Gastroesophageal sphincter (tissue), 4 donors: ENCODE data around the gene HSD17B8. TPM values are rescaled to one million over a fixed set of nuclear protein-coding genes. Genes with fewer than 3 reads are reported as not detected.

Source experiments
- ATAC-seq: fragments of 150-250 bp; one replicate; pipeline ENCODE4 v1.9.1; 2016; ENCODE audit warnings: mild to moderate bottlenecking, moderate library complexity
- H3K27ac ChIP-seq, 4 donors: fragments of 200-600 bp; sonication (generic) in 3 of 4; 1 replicate in 3 of 4; 2 replicates in 1 of 4; pipeline ENCODE4 v1.5.1; 2016 to 2019
- H3K27me3 ChIP-seq: fragments of 200-600 bp; sonication (generic); one replicate; pipeline ENCODE4 v1.5.1; 2019
- H3K36me3 ChIP-seq, 2 donors: fragments of 200-600 bp; sonication (generic); one replicate each; pipeline ENCODE4 v1.5.1; 2019; ENCODE audit warnings: control low read depth in 1 of 2
- H3K4me1 ChIP-seq, 3 donors: fragments of 200-600 bp; sonication (generic); 1 replicate in 2 of 3; 2 replicates in 1 of 3; pipeline ENCODE4 v1.5.1; 2016 to 2019; ENCODE audit warnings: control low read depth in 2 of 3
- H3K4me3 ChIP-seq, 2 donors: fragments of 200-600 bp; sonication (generic); one replicate each; pipeline ENCODE4 v1.5.1; 2019; ENCODE audit warnings: mild to moderate bottlenecking in 1 of 2, moderate library complexity in 1 of 2
- H3K9me3 ChIP-seq, 3 donors: fragments of 200-600 bp; sonication (generic); one replicate each; pipeline ENCODE4 v1.5.1; 2017 to 2019; ENCODE audit warnings: control low read depth in 2 of 3
- EP300 ChIP-seq: sonication (generic); formaldehyde crosslinking; IDR thresholded peaks from one replicate; pipeline ENCODE4 v1.6.1; 2017; ENCODE audit warnings: antibody characterized with exemption, mild to moderate bottlenecking
- POLR2A ChIP-seq, 2 donors: fragments of 450-650 bp; IDR thresholded peaks; one replicate each; pipeline ENCODE4 v1.6.1; 2017; ENCODE audit warnings: antibody characterized with exemption in 2 of 2, mild to moderate bottlenecking in 2 of 2, moderate library complexity in 1 of 2
- POLR2AphosphoS5 ChIP-seq: sonication (generic); formaldehyde crosslinking; IDR thresholded peaks from one replicate; pipeline ENCODE4 v1.6.1; 2017; ENCODE audit warnings: antibody characterized with exemption
- WGBS, 2 donors: methylation state at CpG; one replicate each; pipeline ENCODE4 v1.1.5; 2018; ENCODE audit warnings: low coverage in 1 of 2; 5-methylcytosine and 5-hydroxymethylcytosine counted together
- total RNA-seq, 4 donors: library from RNA; depleted of rRNA; stranded (reverse); fragments of >200 nt; gene quantifications; one replicate each; pipeline ENCODE4 v1.1.0, GENCODE V29; 2016
- TF ChIP-seq, protein P1 (sequence below), 4 experiments: fragments of 200-600 bp in 2 of 4; fragments of 450-650 bp in 2 of 4; sonication (generic) in 1 of 4; IDR thresholded peaks; one replicate each; pipeline ENCODE4 v1.5.1; 2017 to 2019; ENCODE audit warnings: antibody characterized with exemption in 4 of 4, mild to moderate bottlenecking in 2 of 4, moderate library complexity in 2 of 4

The HSD17B8 gene
- total RNA-seq, 4 donors from 2014 or later, result 2.2 to 16.1 (median 12.2) TPM

DNA sequence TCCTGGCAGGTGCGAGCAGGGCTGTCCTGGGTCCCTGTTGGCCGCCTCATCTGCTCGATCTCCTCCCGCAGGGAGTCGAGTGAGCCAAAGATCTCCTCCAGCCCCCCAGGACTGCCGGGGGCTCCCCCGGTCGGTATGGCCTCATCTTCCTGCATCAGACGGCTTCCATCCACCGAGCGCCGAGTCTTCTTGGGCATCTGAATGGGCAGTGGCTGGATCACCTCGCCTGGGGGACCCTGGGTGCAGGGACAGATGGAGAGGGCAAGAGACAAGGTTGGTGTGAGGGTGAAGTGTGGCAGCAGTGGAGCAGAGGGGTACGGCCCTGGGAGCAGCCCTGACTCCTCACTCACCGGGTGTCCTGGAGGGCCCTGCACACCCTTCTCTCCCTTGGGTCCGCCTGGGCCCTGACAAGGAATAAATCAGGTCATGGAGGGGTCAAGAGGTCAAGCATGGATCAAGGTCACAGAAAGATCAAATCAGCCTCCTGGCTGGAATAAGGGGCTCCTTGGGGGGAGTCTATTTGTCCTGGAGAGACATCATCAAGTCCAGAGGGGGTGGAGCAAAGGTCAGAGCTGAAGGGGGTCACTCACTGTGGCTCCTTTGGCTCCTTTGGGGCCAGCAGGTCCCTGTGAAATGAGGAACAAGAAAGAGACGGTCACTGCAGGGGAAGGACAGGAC, 38.7 kb upstream of the HSD17B8 start:
- no peak for TF ChIP-seq EP300
- TF ChIP-seq POLR2A (IDR thresholded peaks at IDR 0.05), result no peak
- TF ChIP-seq, protein P1, sequence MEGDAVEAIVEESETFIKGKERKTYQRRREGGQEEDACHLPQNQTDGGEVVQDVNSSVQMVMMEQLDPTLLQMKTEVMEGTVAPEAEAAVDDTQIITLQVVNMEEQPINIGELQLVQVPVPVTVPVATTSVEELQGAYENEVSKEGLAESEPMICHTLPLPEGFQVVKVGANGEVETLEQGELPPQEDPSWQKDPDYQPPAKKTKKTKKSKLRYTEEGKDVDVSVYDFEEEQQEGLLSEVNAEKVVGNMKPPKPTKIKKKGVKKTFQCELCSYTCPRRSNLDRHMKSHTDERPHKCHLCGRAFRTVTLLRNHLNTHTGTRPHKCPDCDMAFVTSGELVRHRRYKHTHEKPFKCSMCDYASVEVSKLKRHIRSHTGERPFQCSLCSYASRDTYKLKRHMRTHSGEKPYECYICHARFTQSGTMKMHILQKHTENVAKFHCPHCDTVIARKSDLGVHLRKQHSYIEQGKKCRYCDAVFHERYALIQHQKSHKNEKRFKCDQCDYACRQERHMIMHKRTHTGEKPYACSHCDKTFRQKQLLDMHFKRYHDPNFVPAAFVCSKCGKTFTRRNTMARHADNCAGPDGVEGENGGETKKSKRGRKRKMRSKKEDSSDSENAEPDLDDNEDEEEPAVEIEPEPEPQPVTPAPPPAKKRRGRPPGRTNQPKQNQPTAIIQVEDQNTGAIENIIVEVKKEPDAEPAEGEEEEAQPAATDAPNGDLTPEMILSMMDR (IDR thresholded peaks at IDR 0.05), result no peak
- no peak for TF ChIP-seq POLR2AphosphoS5
- Histone ChIP-seq H3K4me3 (no peak overlapping the region), H3K9me3 (no peaks in the 10 kb centered on the region), H3K27ac (no peak overlapping the region), H3K4me1 (peaks cover 0 to 16% (median 8%) of the 10 kb centered on the region in 3 donors), H3K36me3 (no peaks in the 10 kb centered on the region), H3K27me3 (no peaks in the 10 kb centered on the region)
- ATAC-seq, result no peak
- 67% methylated on average over 3 of the region's 17 CpGs; no CpG with 5 or more reads in 1 of the 2 donors for WGBS, 2 donors

DNA sequence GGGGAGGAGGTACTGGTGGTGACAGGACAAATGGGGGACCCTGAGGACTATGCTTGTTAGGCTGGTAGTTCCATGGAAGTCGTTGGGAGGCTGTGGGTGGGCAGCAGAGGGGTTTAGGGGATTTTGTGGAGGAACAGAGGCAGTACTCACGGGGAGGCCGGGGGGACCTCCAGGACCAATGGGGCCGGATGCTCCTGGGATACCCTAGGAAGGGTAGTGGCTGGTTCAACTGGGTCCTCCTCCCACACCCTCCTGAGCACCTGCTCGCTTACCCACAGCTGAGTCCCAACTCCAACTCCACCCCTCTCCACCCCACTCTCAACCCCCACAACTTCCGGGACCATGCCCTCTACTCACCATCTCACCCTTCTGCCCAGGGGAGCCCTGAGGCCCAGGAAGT, 38.1 kb upstream of the HSD17B8 start:
- Histone ChIP-seq H3K27ac (no peak overlapping the region), H3K36me3 (no peaks in the 10 kb centered on the region), H3K4me1 (peaks cover 0 to 9% (median 3%) of the 10 kb centered on the region in 3 donors), H3K4me3 (no peak overlapping the region), H3K27me3 (no peaks in the 10 kb centered on the region), H3K9me3 (no peaks in the 10 kb centered on the region)
- TF ChIP-seq, protein P1 (IDR thresholded peaks at IDR 0.05), result no peak
- no peak for TF ChIP-seq POLR2A (IDR thresholded peaks at IDR 0.05)
- no peak for TF ChIP-seq EP300
- WGBS, 2 donors, result 73 to 100% methylated on average over 4 of the region's 6 CpGs
- no peak for ATAC-seq

DNA sequence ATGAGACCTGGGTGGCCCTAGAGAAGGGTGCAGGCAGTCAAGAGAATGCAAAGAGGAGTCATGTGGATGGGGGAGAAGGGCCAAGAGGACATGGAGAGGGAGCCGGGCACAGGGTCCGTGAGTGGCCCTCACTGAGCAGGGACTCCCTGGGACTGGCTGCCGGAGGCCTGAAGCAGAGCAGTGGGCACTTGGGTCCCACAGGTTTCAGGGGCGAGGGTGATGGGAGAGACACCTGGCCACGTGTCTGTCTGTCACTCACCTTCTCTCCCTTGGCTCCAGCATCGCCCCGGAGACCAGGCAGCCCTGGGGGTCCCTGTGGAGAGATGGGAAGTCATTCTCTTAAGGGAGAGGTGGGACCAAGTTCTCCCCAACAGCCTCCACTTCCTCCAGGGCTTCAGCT, 37.6 kb upstream of the HSD17B8 start:
- 80 to 100% methylated on average over 1 of the region's 7 CpGs for WGBS, 2 donors
- Histone ChIP-seq H3K27ac (no peak overlapping the region), H3K4me3 (no peak overlapping the region), H3K4me1 (peaks cover 0 to 5% (median 2%) of the 10 kb centered on the region in 3 donors), H3K36me3 (no peaks in the 10 kb centered on the region), H3K27me3 (no peaks in the 10 kb centered on the region), H3K9me3 (no peaks in the 10 kb centered on the region)
- no peak for ATAC-seq
- TF ChIP-seq, protein P1 (IDR thresholded peaks at IDR 0.05), result no peak
- TF ChIP-seq POLR2A (IDR thresholded peaks at IDR 0.05) (no peak), EP300 (no peak), POLR2AphosphoS5 (no peak)

DNA sequence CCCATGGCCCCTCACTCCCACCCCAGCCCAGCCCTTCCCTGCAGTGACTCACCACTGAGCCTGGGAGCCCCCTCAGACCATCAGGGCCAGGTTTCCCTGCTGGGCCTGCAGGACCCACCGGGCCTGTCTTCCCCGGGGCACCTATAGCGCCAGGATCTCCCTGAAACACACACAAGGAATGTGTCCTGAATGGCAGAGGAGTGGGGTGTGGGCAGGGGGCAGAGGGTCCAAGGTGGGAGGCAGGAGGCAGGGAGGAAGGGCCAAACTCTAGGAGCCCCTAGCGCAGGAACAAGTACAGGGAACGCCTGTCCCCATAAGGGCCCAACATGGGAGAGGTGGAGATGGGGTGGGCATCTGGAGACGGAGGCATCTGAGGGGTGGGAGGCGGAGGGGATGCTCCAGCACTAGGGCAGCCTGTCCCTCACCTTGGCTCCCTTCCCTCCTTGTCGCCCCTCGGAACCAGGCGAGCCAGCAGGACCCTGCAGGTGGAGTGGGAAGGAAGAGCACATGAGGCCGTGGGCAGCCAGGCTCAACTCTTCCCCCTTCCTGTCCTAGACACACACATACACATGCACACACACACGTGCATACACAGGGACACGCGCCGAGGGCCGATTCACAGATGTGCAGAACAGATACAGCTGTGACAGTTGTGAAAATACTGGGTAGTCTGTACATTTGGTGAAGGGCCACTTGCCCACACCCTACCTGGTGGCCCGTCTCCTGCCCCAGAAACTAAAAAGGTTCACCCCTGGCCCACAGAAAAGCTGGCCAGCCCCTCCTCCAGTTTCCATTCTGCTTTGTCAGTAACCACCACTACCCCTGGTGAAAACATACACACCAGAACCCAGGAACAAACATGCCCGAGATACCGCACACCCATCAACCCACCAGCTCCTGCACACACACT, 36.8 kb upstream of the HSD17B8 start:
- H3K27me3 ChIP-seq, result no peaks in the 10 kb centered on the region
- no peaks in the 10 kb centered on the region for H3K4me1 ChIP-seq
- no peak overlapping the region for H3K27ac ChIP-seq
- H3K4me3 ChIP-seq, result no peak overlapping the region
- WGBS, 2 donors, result 83 to 84% methylated on average over 5 to 13 of the region's 19 CpGs
- H3K9me3 ChIP-seq, result no peaks in the 10 kb centered on the region
- TF ChIP-seq EP300 (no peak), POLR2AphosphoS5 (no peak), POLR2A (IDR thresholded peaks at IDR 0.05) (no peak)
- TF ChIP-seq, protein P1 (IDR thresholded peaks at IDR 0.05), result no peak
- no peaks in the 10 kb centered on the region for H3K36me3 ChIP-seq
- no peak for ATAC-seq
